K562 (cell line): ENCODE data around the gene MAPK8IP2. TPM values are rescaled to one million over a fixed set of nuclear protein-coding genes. Genes with fewer than 3 reads are reported as not detected.

Experiments used
- ATAC-seq: fragments of 200-7000 bp; cut with Tn5 transposase; 3 replicates; pipeline ENCODE4 v1.9.1; 2020; ENCODE audit warnings: moderate library complexity
- BruUV-seq: library from RNA; stranded (reverse); fragments of 400-500 nt; replicated peaks from 2 replicates; lab custom pipeline; 2021; lab: Mats Ljungman, UMichigan
- CTCF ChIA-PET: fragments of 300-600 bp; formaldehyde crosslinking; extraction: SDS; loops from one replicate; lab custom pipeline; 2021; ENCODE audit warnings: low intra/inter-chr PET ratio; lab: Yijun Ruan, JAX
- POLR2A ChIA-PET: fragments of 300-600, 350-650 bp; sonication (Branson Sonifier 250); formaldehyde crosslinking; extraction: SDS; loops from one replicate; lab custom pipeline; 2021; ENCODE audit warnings: antibody characterized with exemption, inconsistent platforms; lab: Yijun Ruan, JAX
- DNase-seq, 4 experiments: peaks; one replicate each; pipeline versions ENCODE4 v3.0.0 to v3.0.0-alpha.2; 2011 to 2018; ENCODE audit warnings: low spot score in 3 of 4, mixed read lengths in 3 of 4; ENCODE audit errors: extremely low read depth in 1 of 4
- FAIRE-seq: peaks from 2 replicates; lab custom pipeline; 2011; peaks lifted over from hg19 to GRCh38; lab: Jason Lieb, UNC
- H2AFZ ChIP-seq: 2 replicates; pipeline ENCODE4 v1.6.0; 2011; ENCODE audit warnings: low read depth, low read length, control low read depth, inconsistent platforms
- H3K27ac ChIP-seq: fragments of 200-600 bp; 3 replicates; pipeline ENCODE4 v1.8.0; 2011; ENCODE audit warnings: low read depth, mild to moderate bottlenecking, control low read depth, inconsistent platforms, low read length, moderate library complexity, mixed read lengths; ENCODE audit errors: extremely low read depth
- H3K27me3 ChIP-seq, 2 experiments: fragments of 300-600 bp in 1 of 2; 2 replicates in 1 of 2; 3 replicates in 1 of 2; pipeline versions ENCODE4 v1.6.0 to v1.8.0; 2011; ENCODE audit warnings: inconsistent platforms in 2 of 2, low read length in 2 of 2, mild to moderate bottlenecking in 1 of 2, mixed read lengths in 1 of 2, moderate library complexity in 1 of 2; ENCODE audit not compliant: control insufficient read depth in 2 of 2, insufficient read depth in 2 of 2
- H3K36me3 ChIP-seq: fragments of 300-600 bp; 3 replicates; pipeline ENCODE4 v1.8.0; 2011; ENCODE audit warnings: mild to moderate bottlenecking, low read length, inconsistent platforms; ENCODE audit not compliant: control insufficient read depth, insufficient read depth
- H3K4me1 ChIP-seq, 2 experiments: fragments of 200-600 bp in 1 of 2; replicated peaks in 1 of 2; 2 replicates in 1 of 2; 3 replicates in 1 of 2; pipeline versions ENCODE4 v1.5.1 to v1.8.0; 2011; ENCODE audit warnings: inconsistent platforms in 2 of 2, low read length in 2 of 2, mild to moderate bottlenecking in 1 of 2, mixed read lengths in 1 of 2, moderate library complexity in 1 of 2; ENCODE audit not compliant: control insufficient read depth in 2 of 2, insufficient read depth in 2 of 2
- H3K4me2 ChIP-seq: 2 replicates; pipeline ENCODE4 v1.6.1; 2011; ENCODE audit warnings: low read length, control low read depth, inconsistent platforms, mixed read lengths; ENCODE audit not compliant: insufficient read depth
- H3K4me3 ChIP-seq: fragments of 200-600 bp; sonication (generic), shearing (Covaris generic); 2 replicates; pipeline ENCODE4 v1.5.1; 2016; ENCODE audit warnings: control low read depth, inconsistent platforms
- H3K79me2 ChIP-seq: fragments of 200-600 bp; 3 replicates; pipeline ENCODE4 v1.8.0; 2011; ENCODE audit warnings: low read length, inconsistent platforms; ENCODE audit not compliant: control insufficient read depth, insufficient read depth
- H3K9ac ChIP-seq, 2 experiments: 2 replicates each; pipeline versions ENCODE4 v1.6.0 to v1.6.1; 2011; ENCODE audit warnings: low read depth in 2 of 2, low read length in 2 of 2, control low read depth in 1 of 2, inconsistent platforms in 1 of 2, mild to moderate bottlenecking in 1 of 2, mixed read lengths in 1 of 2; ENCODE audit not compliant: insufficient read depth in 1 of 2
- H3K9me1 ChIP-seq: one replicate; pipeline ENCODE4 v1.6.0; 2011; ENCODE audit warnings: inconsistent platforms, mild to moderate bottlenecking, low read length, moderate library complexity; ENCODE audit not compliant: control insufficient read depth, insufficient read depth
- H3K9me3 ChIP-seq: replicated peaks from 2 replicates; pipeline ENCODE4 v1.5.1; 2011; ENCODE audit warnings: low read depth, low read length, inconsistent platforms; ENCODE audit not compliant: control insufficient read depth, insufficient read depth
- H4K20me1 ChIP-seq: replicated peaks from 2 replicates; pipeline ENCODE4 v1.6.1; 2011; ENCODE audit warnings: low read length, inconsistent platforms, mixed read lengths; ENCODE audit not compliant: control insufficient read depth, insufficient read depth
- POLR3G ChIP-seq: IDR thresholded peaks from 2 replicates; pipeline ENCODE4 v1.6.1; 2011; ENCODE audit not compliant: insufficient read length, insufficient replicate concordance; ENCODE audit errors: extremely low read depth
- RBM17 ChIP-seq: fragments of 200-400 bp; formaldehyde crosslinking; IDR thresholded peaks from 2 replicates; pipeline ENCODE4 v1.6.1; 2017; ENCODE audit warnings: low read depth, mild to moderate bottlenecking, low read length, borderline replicate concordance
- WGBS: fragments of 100-300 bp; shearing (Covaris generic); methylation state at CpG from one replicate; pipeline ENCODE4 v1.1.6; 2016; ENCODE audit warnings: low coverage, mixed read lengths; ENCODE audit not compliant: insufficient coverage; ENCODE audit errors: missing lambda C conversion rate; 5-methylcytosine and 5-hydroxymethylcytosine counted together
- in situ Hi-C: fragments of 300-500 bp; cut with MboI; formaldehyde crosslinking; loops from 4 replicates; pipeline ENCODE4 v1.15.0; 2018; ENCODE audit warnings: inconsistent platforms, mixed read lengths
- intact Hi-C: fragments of 100-400 bp; cut with micrococcal nuclease; formaldehyde crosslinking; loops from 2 replicates; pipeline ENCODE4 v1.14.2; 2022
- polyA plus RNA-seq, 8 experiments: library from polyadenylated mRNA; depleted of rRNA in 4 of 8; stranded (reverse) in 5 of 8; unstranded in 3 of 8; fragments of >200 nt; fragmentation: Nextera tagmentation in 2 of 8; fragmentation: Illumina TruSeq in 1 of 8; extraction: Ambion mirVana in 2 of 8; extraction: Trizol in 1 of 8; gene quantifications; 2 replicates each; pipeline versions ENCODE4 v1.2.1 to v1.2.3, GENCODE V29; 2011 to 2014; ENCODE audit warnings: inconsistent platforms in 1 of 8, missing spikeins in 1 of 8
- total RNA-seq, 7 experiments: library from RNA; depleted of rRNA in 6 of 7; stranded (reverse); fragments of >200 nt in 6 of 7; fragmentation: Illumina TruSeq in 2 of 7; extraction: Trizol in 2 of 7; gene quantifications; 2 replicates each; pipeline versions ENCODE4 v1.2.1 to v1.2.3, GENCODE V29; 2011 to 2021; ENCODE audit warnings: low replicate concordance in 1 of 7

MAPK8IP2 gene
- total and polyA plus RNA-seq, 9 of the 15 experiments (the other 6 are each of a cell fraction or from before 2014, with no cell fraction given), result 0.01 to 0.47 (median 0.07) TPM; not detected in 2

GRCh38 chr22:50569896-50570535 lies 30.6 kb upstream of the MAPK8IP2 start (continued):
- no peak for TF ChIP-seq POLR3G

GRCh38 chr22:50570861-50571260 lies 29.7 kb upstream of the MAPK8IP2 start:
- H4K20me1 ChIP-seq, result no peaks in the 10 kb centered on the region
- H3K79me2 ChIP-seq, result no peaks in the 10 kb centered on the region
- no peak overlapping the region for H3K27ac ChIP-seq
- CTCF ChIA-PET, result no interaction called here
- no peak overlapping the region for H2AFZ ChIP-seq
- no peaks in the 10 kb centered on the region for H3K9me1 ChIP-seq
- no peaks in the 10 kb centered on the region for H3K36me3 ChIP-seq
- no peak for ATAC-seq
- H3K27me3 ChIP-seq, result no peaks in the 10 kb centered on the region
- no peak for DNase-seq
- intact Hi-C loops (no loop called here), in situ Hi-C loops (no loop called here)
- no peak for TF ChIP-seq RBM17
- POLR2A ChIA-PET, result no interaction called here
- peak overlapping the region in 1 of 2 experiments; percentile 9; a peak in 1 of 4 replicates for H3K9ac ChIP-seq
- no peaks in the 10 kb centered on the region for H3K9me3 ChIP-seq
- no peak for FAIRE-seq
- no TSS peak for BruUV-seq
- WGBS, result 59% methylated on average over 11 of the region's 12 CpGs
- H3K4me2 ChIP-seq, result no peak overlapping the region
- H3K4me1 ChIP-seq, result peaks cover 0 to 10% of the 10 kb centered on the region in 2 experiments; a peak in 3 of 5 replicates
- H3K4me3 ChIP-seq, result no peak overlapping the region
